A673 (cell line): Measurements from ENCODE around the gene ADAMTS9. TPM values are rescaled to one million over a fixed set of nuclear protein-coding genes. Genes with fewer than 3 reads are reported as not detected.

Source experiments
- BruUV-seq: library from RNA; stranded (reverse); fragments of 400-500 nt; replicated peaks from 2 replicates; lab custom pipeline; 2021; lab: Mats Ljungman, UMichigan
- CTCF ChIA-PET: fragments of 300-600 bp; sonication (Branson Sonifier 250); formaldehyde crosslinking; loops from one replicate; lab custom pipeline; 2022; ENCODE audit warnings: antibody characterized with exemption; lab: Charles Lee
- POLR2A ChIA-PET: fragments of 300-600 bp; sonication (Branson Sonifier 250); formaldehyde crosslinking; loops from one replicate; lab custom pipeline; 2022; ENCODE audit warnings: antibody characterized with exemption; ENCODE audit not compliant: low non-redundant PET; lab: Charles Lee
- DNase-seq: peaks from one replicate; pipeline ENCODE4 v3.0.0-alpha.2; 2015; ENCODE audit warnings: low spot score
- H3K27ac ChIP-seq: fragments of 200-600 bp; sonication (generic); 2 replicates; pipeline ENCODE4 v1.5.1; 2016; ENCODE audit warnings: mixed run types, low read depth, mild to moderate bottlenecking, mixed read lengths, antibody characterized with exemption, low read length; ENCODE audit not compliant: poor library complexity, severe bottlenecking
- H3K27me3 ChIP-seq: fragments of 200-600 bp; sonication (generic); replicated peaks from 2 replicates; pipeline ENCODE4 v1.6.1; 2017; ENCODE audit warnings: mixed run types, low read depth, mild to moderate bottlenecking, mixed read lengths, antibody characterized with exemption, low read length; ENCODE audit not compliant: insufficient read depth, poor library complexity
- H3K36me3 ChIP-seq: fragments of 200-600 bp; sonication (generic); 2 replicates; pipeline ENCODE4 v1.6.1; 2016; ENCODE audit warnings: mixed run types, mild to moderate bottlenecking, mixed read lengths, antibody characterized with exemption, low read length; ENCODE audit not compliant: insufficient read depth, poor library complexity, severe bottlenecking
- H3K4me1 ChIP-seq: fragments of 200-600 bp; sonication (generic); 2 replicates; pipeline ENCODE4 v1.6.1; 2017; ENCODE audit warnings: mixed run types, mild to moderate bottlenecking, mixed read lengths, antibody characterized with exemption, low read length; ENCODE audit not compliant: insufficient read depth, poor library complexity, severe bottlenecking
- H3K4me3 ChIP-seq: fragments of 200-600 bp; sonication (generic); 2 replicates; pipeline ENCODE4 v1.5.1; 2016; ENCODE audit warnings: low read depth, mixed run types, mild to moderate bottlenecking, mixed read lengths, low read length; ENCODE audit not compliant: poor library complexity, severe bottlenecking
- H3K9me3 ChIP-seq: fragments of 200-600 bp; sonication (generic); 2 replicates; pipeline ENCODE4 v1.6.1; 2016; ENCODE audit warnings: mixed run types, low read depth, mild to moderate bottlenecking, mixed read lengths, antibody characterized with exemption, low read length; ENCODE audit not compliant: poor library complexity, severe bottlenecking
- EZH2 ChIP-seq: fragments of 200-600 bp; sonication (generic); IDR thresholded peaks from 2 replicates; pipeline ENCODE4 v1.6.1; 2017; ENCODE audit warnings: borderline replicate concordance, low read depth, mild to moderate bottlenecking, mixed read lengths, antibody characterized with exemption, low read length; ENCODE audit not compliant: poor library complexity, severe bottlenecking
- intact Hi-C: fragments of 100-400 bp; cut with micrococcal nuclease; formaldehyde crosslinking; loops from one replicate; pipeline ENCODE4 v1.10.0; 2022; ENCODE audit not compliant: unreplicated experiment
- total RNA-seq: library from RNA; stranded (reverse); gene quantifications from 2 replicates; pipeline ENCODE4 v1.2.3, GENCODE V29; 2021
- TF ChIP-seq, protein P1 (sequence below): fragments of 300-800, 200-600 bp; sonication (generic); conservative IDR thresholded peaks from 2 replicates; pipeline ENCODE4 v1.5.1; 2017; ENCODE audit warnings: low read depth, mild to moderate bottlenecking, antibody characterized with exemption, low read length, moderate library complexity, mixed read lengths

ADAMTS9 gene
- total RNA-seq, 1 experiment from 2014 or later: 0.26 TPM

DNA sequence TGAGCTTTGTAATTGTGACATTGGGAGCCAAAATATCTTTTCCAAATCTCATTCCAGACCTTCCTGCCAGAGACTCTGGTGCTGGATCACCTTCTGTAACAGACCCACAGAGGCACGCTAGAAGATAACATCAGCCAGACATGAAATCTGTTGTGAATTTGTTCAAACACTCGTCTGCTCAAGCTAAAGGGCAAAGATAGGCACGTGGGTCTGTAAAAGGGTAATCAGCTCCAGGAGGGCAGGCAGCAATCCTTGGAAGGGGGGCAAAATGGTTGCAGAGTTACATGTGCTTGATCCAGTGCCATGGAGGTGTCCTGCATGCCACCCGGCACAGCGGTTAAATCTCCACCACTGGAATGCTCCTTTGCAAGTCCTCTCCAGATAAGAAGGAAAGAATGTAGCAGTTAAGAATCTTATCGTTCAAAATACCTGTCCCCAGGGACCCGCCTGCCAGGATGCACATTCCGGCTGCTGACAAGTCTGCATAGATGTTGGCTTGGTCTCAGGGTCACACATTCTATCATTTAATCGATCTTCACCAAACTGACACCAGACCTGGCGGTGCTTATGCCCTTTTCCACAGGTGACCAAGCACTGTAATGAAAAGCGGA is 74.8 kb downstream of the ADAMTS9 start:
- TF ChIP-seq, protein P1, sequence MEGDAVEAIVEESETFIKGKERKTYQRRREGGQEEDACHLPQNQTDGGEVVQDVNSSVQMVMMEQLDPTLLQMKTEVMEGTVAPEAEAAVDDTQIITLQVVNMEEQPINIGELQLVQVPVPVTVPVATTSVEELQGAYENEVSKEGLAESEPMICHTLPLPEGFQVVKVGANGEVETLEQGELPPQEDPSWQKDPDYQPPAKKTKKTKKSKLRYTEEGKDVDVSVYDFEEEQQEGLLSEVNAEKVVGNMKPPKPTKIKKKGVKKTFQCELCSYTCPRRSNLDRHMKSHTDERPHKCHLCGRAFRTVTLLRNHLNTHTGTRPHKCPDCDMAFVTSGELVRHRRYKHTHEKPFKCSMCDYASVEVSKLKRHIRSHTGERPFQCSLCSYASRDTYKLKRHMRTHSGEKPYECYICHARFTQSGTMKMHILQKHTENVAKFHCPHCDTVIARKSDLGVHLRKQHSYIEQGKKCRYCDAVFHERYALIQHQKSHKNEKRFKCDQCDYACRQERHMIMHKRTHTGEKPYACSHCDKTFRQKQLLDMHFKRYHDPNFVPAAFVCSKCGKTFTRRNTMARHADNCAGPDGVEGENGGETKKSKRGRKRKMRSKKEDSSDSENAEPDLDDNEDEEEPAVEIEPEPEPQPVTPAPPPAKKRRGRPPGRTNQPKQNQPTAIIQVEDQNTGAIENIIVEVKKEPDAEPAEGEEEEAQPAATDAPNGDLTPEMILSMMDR: no peak
- TF ChIP-seq EZH2: no peak
- Histone ChIP-seq H3K27ac (no peak overlapping the region), H3K36me3 (no peaks in the 10 kb centered on the region), H3K27me3 (no peaks in the 10 kb centered on the region), H3K4me3 (no peak overlapping the region), H3K9me3 (no peaks in the 10 kb centered on the region), H3K4me1 (no peaks in the 10 kb centered on the region)
- intact Hi-C loops: no loop called here
- POLR2A ChIA-PET: no interaction called here
- no TSS peak for BruUV-seq
- CTCF ChIA-PET: no interaction called here
- DNase-seq: no peak

DNA sequence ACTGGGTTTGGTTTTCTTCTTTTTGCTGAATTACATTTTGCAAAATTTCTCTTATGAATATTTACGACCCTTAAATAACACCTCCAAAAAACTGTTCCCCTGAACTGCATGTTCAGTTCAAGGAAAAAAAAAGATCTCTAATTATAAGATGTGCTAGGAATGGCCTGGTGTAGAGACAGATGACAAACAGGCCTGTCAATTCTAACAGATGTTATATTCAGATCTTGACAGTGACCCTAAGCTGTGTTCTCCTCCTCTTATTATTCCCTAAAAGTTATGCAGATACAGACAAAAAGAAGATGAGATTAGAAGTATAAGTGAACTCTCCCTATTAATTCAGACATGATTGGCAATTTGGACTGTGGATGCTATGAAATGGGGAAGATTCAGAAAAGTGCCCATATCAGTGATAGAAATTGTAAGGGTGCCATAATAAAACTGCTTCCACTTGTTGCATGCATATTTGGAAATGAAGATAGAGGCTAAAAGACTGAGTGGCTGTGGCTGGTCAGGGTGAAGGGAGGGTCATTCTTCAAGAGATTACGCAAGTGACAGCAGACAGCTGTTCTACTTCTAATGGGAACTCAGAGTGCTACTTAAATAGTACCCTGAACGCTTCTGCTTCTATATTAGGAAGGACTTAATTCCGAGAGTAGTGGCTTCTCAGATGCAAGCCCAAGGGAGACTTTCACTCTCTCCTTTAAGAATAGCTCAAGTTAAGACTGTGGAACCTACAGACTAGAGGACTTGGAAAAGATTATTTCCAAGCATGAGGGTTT is 75.5 kb downstream of the ADAMTS9 start:
- ChIA-PET POLR2A (no interaction called here), CTCF (no interaction called here)
- Histone ChIP-seq H3K27ac (no peak overlapping the region), H3K36me3 (no peaks in the 10 kb centered on the region), H3K9me3 (no peaks in the 10 kb centered on the region), H3K4me3 (no peak overlapping the region), H3K27me3 (no peaks in the 10 kb centered on the region), H3K4me1 (no peaks in the 10 kb centered on the region)
- intact Hi-C loops: no loop called here
- no TSS peak for BruUV-seq
- no peak for TF ChIP-seq EZH2
- TF ChIP-seq, protein P1: no peak
- DNase-seq: no peak

DNA sequence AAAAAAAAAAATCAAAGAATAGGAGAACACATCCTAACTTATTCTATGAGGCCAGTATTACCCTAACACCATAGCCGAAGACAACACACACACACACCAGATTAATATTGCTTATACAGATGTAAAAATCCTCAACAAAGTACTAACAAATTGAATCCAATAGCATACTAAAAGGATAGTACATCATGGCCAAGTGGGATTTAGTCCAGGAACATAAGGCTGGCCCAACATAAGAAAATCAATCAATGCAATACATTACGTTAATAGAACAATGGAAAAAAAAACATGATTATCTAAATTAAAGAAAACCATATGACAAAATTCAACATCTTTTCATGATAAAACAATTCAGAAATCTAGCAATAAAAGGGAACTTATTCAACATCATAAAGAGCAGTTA is 79.1 kb downstream of the ADAMTS9 start:
- TF ChIP-seq EZH2: no peak
- TF ChIP-seq, protein P1: no peak
- no TSS peak for BruUV-seq
- CTCF ChIA-PET: interaction anchor here (0.6 kb wide), 1 partner anchor 158 kb away, joined by 3 read pairs; no protein-coding TSS in a partner anchor
- Histone ChIP-seq H3K9me3 (no peaks in the 10 kb centered on the region), H3K4me1 (no peaks in the 10 kb centered on the region), H3K27me3 (no peaks in the 10 kb centered on the region), H3K27ac (no peak overlapping the region), H3K36me3 (no peaks in the 10 kb centered on the region), H3K4me3 (no peak overlapping the region)
- intact Hi-C loops: no loop called here
- POLR2A ChIA-PET: no interaction called here
- no peak for DNase-seq
